GM13976 (cell line): ENCODE measurements around the gene SPRING1.

ENCODE experiments used
- DNase-seq: peaks from one replicate; pipeline ENCODE4 v3.0.0; 2012; ENCODE audit warnings: low spot score
- in situ Hi-C: fragments of 300-500 bp; cut with MboI; formaldehyde crosslinking; loops from one replicate; pipeline ENCODE4 v1.12.0; 2022; ENCODE audit warnings: low sequenced_read_pairs, mixed read lengths, inconsistent platforms; ENCODE audit not compliant: unreplicated experiment
- TF ChIP-seq, protein P1 (sequence below): IDR thresholded peaks from 2 replicates; pipeline ENCODE4 v1.5.1; 2012; ENCODE audit warnings: borderline replicate concordance, mild to moderate bottlenecking; ENCODE audit not compliant: insufficient read depth; ENCODE audit errors: extremely low read depth, missing control alignments, control extremely low read depth

SPRING1 gene

GRCh38 chr12:116689521-116689920 lies 48.3 kb downstream of the SPRING1 start:
- no peak for DNase-seq
- TF ChIP-seq, protein P1, sequence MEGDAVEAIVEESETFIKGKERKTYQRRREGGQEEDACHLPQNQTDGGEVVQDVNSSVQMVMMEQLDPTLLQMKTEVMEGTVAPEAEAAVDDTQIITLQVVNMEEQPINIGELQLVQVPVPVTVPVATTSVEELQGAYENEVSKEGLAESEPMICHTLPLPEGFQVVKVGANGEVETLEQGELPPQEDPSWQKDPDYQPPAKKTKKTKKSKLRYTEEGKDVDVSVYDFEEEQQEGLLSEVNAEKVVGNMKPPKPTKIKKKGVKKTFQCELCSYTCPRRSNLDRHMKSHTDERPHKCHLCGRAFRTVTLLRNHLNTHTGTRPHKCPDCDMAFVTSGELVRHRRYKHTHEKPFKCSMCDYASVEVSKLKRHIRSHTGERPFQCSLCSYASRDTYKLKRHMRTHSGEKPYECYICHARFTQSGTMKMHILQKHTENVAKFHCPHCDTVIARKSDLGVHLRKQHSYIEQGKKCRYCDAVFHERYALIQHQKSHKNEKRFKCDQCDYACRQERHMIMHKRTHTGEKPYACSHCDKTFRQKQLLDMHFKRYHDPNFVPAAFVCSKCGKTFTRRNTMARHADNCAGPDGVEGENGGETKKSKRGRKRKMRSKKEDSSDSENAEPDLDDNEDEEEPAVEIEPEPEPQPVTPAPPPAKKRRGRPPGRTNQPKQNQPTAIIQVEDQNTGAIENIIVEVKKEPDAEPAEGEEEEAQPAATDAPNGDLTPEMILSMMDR: no peak
- in situ Hi-C loops: no loop called here
